GM21529 (cell line): ENCODE results near the gene ATG10.
"Not testable (repeated sequence)": the region's sequence is repeated elsewhere in the genome, so short reads cannot be mapped to it uniquely, and the experiment has no call there.

Experiments used
- ATAC-seq: cut with Tn5 transposase; IDR thresholded peaks from one replicate; pipeline ENCODE4 v1.9.1; 2021; ENCODE audit not compliant: unreplicated experiment

Gene ATG10

DNA sequence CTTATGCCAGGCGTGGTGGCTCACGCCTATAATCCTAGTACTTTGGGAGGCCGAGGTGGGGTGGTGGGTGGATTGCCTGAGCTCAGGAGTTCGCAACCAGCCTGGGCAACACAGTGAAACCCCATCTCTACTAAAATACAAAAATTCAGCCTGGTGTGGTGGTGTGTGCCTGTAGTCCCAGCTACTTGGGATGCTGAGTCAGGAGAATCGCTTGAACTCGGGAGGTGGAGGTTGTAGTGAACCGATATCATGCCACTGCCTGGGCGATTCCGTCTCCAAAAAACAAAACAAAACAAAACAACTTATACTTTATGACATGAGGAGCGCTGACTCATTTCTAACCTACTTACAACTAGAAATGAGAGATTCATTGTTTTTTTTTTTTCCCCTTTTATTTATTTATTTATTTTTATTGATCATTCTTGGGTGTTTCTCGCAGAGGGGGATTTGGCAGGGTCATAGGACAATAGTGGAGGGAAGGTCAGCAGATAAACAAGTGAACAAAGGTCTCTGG lies 10.4 kb downstream of the ATG10 start:
- ATAC-seq: not testable (repeated sequence)

DNA sequence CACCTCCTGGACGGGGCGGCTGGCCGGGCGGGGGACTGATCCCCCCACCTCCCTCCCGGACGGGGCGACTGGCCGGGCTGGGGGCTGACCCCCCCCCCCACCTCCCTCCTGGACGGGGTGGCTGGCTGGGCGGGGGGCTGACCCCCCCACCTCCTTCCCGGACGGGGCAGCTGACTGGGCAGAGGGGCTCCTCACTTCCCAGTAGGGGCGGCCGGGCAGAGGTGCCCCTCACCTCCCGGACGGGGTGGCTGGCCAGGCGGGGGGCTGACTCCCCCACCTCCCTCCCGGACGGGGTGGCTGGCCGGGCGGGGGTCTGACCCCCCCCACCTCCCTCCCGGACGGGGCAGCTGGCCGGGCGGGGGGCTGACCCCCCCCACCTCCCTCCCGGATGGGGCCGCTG lies 11.3 kb downstream of the ATG10 start:
- not testable (repeated sequence) for ATAC-seq

DNA sequence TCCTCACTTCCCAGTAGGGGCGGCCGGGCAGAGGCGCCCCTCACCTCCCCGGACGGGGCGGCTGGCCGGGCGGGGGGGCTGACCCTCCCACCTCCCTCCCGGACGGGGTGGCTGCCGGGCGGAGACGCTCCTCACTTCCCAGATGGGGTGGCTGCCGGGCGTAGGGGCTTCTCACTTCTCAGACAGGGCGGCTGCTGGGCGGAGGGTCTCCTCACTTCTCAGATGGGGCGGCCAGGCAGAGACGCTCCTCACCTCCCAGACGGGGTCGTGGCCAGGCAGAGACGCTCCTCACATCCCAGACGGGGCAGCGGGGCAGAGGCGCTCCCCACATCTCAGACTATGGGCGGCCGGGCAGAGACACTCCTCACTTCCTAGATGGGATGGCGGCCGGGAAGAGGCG lies 11.7 kb downstream of the ATG10 start:
- not testable (repeated sequence) for ATAC-seq

DNA sequence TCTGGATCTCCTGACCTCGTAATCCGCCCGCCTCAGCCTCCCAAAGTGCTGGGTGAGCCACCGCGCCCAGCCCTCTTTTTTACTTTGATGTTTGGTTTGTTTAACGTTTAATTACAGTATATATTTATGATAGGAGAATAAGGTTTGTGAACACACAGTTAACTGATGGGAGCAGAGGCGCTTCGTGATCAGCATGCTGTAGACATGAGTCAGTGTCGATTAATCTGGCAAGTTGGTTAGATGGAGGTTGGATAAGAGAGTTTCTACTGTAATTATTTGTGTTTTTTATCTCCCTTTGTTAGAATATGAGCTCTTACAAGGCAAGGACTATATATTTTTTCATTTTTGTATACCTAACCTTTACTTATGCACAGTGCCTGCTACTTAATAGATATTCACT lies 14.3 kb downstream of the ATG10 start:
- no peak for ATAC-seq

DNA sequence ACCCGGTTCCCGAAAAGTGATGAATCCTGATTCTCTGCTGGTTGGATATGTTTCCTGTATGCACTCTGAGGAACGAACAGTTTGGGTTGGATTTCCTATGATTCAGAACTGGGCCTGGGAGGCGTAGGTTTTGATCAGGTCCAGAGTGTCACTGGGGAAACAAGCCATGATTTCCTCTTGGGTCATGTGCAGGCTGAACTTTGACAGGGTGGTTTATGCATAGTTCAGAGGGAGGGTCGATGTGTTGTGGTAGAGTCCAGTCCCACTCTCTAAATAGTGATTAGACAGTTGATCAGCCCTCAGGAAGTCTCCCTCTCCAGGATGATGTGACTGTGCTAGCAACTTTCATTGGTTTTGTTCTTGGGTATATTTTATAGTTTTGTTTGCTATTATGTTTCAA lies 17.4 kb downstream of the ATG10 start:
- ATAC-seq: no peak

DNA sequence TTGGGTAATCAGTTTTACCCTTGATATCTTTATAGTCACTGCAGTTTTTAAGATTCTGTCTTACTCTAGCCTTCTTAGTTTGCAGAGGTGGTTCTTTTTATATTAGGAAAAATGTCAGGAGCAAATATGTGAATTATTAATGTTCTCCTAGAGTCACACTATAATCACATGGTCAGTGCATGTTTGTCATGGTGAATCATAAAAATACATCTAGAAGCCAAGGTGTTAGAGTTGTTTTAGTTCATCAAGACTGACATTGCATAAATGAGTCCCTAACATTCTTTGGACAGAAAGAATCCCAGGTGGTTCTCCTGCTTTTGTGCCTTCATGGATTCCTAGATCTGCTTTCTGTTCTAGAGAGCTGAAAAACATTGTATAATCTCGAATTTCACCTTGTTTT lies 22.9 kb downstream of the ATG10 start:
- ATAC-seq: no peak

DNA sequence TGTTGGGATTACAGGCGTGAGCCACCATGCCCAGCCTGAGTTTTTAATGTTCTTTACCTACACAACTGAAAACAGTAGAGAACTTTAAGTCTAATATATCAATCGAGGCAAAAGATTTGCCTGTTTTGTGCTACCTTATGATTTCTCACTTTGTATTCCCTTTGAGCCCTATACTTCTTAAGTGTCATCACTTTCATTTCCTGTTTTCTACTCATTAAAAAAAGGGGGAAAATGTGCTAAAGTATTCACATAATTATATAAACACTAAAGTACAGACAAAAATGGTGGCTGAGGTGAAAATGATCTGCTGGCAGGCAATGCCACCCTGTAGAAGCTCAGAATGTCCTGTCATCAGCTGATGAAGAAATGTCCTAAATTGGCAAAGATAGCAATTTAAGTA lies 23.6 kb downstream of the ATG10 start:
- ATAC-seq: no peak

DNA sequence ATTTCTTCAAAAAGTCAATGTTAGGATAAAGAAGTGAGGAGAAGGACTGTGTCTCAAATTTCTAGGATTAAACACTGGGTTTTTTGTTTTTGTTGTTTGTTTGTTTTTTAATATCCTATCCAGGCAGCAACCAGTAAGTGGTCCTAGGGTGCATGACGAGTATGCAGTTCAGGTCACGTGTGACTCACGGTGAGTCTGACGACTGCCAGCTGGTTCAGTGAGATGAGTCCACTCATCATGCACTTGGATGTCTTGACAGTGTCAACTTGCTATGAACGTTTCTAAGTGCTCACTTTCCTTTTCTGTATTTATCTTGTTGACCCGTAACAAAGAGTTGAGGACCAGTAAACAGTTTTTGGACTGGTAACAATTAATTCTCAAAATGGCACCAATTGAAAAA lies 32.7 kb downstream of the ATG10 start:
- ATAC-seq: no peak

DNA sequence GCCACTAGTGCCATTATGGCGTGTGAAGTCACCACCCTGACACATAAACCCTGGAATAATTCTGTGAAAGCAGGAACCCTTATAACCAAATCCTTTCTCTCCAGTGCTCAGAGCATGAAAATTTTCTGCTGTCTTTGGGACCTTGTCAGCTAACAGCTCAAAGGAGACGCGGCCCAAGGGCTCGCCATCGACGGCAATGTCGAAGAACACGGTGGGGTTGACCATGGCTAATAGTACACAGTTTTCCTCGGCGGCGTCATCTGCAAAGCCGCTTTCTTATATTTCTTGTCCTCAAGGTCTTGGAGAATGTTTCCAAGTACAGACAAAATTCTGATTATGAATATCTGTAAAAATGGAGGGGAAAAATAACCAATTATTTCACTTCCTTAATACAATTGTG lies 38.0 kb downstream of the ATG10 start:
- ATAC-seq: not testable (repeated sequence)

DNA sequence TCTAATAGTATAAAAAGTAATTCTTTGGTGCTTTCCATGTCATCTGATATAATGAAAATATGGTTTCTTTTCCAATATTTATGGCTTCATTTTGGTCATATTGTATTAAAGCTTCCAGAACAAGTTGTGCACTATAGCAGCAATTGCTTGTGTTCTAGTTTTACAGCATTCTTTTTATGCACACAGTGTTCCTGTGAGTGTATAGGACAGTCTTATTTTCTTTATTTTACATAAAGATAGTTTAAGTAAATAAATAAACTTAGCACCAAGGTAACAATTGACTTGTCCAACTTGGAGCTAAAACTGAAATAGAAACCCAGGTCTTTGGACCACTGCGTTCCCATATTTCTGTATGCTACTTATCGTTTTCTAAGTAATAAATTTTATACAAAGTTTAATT lies 38.9 kb downstream of the ATG10 start:
- ATAC-seq: no peak

DNA sequence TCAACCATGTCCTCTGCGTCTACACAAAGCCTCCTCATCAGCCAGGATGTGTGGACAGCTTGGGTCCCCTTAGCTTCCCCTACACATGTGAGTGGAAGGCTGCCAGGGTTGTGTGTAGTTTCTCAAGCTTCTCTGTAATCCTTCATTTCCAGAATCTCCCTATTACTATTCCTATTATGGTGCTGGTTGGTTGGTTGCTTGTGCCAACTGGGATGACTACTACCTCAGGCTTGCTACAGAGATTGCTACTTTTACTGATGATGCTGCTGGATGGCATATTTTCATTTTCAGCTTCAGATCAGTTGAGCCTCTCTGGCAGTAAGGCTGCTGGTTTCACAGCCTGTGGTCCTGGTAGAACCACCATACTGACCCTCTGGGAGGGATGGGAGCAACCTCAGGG lies 39.9 kb downstream of the ATG10 start:
- no peak for ATAC-seq

DNA sequence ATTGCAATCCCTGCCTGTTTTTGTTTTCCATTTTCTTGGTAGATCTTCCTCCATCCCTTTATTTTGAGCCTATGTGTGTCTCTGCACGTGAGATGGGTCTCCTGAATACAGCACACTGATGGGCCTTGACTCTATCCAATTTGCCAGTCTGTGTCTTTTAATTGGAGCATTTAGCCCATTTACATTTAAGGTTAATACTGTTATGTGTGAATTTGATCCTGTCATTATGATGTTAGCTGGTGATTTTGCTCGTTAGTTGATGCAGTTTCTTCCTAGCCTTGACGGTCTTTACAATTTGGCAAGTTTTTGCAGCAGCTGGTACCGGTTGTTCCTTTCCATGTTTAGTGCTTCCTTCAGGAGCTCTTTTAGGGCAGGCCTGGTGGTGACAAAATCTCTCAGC lies 42.8 kb downstream of the ATG10 start:
- ATAC-seq: not testable (repeated sequence)

DNA sequence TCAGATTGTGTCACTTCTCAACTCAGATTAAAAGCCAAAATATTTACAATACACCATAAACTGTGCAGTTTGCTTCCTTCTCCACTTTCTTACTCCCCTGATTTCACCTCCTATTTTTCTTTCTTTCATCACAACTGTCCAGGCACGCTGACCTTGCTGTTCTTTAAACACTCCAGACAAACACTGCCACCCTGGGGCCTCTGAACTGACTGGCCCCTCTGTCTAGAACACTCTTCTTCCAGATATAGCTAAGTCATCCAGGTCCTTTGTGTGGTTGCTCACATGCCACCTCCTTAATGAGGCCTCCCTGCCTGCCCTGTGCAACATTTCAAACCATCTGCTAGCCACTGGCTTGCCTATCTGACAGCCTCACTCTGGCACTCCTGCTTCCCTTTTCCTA lies 46.6 kb downstream of the ATG10 start:
- ATAC-seq: no peak

DNA sequence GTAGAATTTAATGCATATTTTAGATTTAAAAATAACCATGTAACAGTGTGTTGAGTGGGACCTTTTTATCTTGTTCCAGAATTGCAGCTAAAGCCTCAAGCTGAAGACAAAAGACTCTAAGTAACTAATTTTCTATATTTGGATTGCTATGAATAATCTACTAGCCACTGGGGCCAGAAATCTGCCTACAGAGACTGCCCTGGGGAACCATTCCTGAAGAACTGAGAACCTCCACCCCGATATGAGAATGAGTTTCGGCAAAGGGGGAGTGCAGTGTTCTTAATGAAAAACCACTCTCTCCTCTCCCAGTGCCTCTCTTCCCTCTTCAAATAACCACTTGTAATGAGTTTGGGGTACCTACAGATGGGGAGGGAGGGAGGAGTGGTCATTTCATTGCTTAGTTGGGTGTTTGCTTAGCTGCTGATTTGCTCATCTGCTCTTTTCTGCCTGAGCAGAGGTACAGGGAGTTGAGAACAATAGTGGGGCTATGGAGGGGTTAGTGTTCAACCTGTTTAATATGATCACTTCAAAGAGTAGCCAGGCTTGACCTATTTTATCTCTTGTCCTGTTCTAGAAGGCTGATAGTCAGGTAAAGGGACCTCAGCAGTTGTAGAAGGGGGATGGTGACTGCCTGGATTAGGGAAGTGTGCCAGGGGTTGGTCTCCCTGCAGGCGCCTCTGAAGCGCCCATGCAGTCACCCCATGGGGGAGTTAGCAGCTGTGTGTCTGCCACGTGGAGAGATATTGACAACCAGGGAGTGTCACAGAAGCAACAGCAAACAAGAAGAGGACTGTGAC lies 47.7 kb downstream of the ATG10 start:
- no peak for ATAC-seq

DNA sequence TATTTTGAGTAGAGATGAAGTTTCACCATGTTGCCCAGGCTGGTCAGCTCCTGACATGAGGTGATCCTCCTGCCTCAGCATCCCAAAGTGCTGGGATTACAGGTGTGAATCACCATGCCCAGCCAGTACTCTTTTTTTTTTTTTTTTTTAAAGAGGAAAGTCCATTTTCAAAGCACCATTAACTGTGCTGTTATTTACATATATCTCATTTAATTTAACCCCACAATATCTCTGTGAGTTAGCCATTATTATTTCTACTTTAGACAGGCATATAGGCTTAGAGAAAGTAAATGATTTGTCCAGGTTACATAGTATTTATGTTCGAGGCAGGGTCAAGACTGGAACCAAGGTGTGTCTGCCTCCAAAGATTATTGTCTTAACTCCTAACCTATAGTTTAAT lies 50.7 kb downstream of the ATG10 start:
- no peak for ATAC-seq

DNA sequence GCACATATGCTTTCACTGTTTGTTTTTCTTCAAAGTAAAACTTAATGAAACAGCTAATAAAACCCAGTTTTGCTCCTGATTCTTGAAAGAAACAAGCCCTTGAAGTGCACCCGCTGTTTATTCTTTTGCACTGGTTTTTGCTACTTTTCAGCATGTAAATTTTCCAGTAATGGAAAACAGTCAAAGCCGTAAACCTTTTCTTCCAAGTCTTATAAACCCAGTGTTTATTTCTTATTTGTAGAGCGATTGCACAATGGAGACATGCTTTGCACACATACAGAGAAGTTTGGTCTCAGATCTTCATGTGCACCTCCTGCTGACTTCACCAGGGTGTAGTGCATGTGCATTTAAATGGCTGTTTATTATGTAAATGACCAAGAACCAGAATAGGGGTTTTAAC lies 51.8 kb downstream of the ATG10 start:
- ATAC-seq: no peak

DNA sequence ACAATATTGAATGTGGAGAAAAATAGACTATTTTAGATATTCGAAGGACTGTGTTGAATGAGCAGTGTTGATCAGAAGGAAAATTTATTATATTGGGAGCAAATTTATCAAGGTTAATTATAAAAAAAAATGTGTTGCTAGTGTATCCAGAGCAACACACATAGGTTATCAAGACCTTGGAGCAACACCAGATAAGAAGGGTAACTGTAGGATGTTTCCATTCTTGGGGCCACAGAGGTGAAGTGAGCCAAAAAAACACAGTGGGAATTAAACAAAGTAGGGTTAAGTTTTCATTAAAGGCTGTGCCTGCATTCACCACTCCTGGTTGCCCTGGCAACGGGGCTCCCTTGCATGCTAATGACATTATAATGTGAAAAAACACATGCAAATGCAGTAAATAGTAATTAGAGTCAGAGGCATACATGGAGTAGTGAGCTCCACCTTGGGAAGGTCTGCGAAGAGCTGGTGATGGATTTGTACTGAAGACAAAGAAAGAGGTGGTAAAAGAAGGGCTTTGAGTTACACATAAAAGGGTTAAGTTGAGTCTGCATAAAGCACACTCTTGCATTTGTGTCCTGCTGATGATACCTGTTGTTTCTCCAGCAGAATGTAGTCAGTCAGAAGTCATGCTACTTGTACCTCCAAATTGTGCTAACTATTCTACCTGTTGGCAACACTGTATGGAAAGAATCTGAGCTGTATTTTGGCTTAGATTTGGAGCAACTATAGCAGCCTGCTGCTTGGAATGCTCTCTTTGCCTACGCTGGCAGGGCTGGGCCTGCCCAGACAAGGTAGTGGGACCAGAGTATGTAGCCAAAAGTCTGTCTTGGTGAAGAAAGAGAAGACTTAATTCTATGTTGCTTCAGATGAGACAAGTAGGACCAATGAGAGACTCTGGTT lies 59.6 kb downstream of the ATG10 start:
- ATAC-seq: no peak

DNA sequence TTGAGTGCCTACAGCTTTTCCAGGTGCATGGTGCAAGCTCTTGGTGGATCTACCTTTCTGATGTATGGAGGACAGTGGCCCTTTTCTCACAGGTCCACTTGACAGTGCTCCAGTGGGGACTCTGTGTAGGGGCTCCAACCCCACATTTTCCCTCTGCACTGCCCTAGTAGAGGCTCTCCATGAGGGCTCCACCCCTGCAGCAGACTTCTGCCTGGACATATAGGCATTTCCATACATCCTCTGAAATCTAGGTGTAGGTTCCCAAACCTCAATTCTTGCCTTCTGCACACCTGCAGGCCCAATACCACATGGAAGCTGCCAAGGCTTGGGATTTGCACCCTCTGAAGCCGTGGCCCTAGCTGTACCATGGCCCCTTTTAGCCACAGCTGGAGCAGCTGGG lies 71.1 kb downstream of the ATG10 start:
- not testable (repeated sequence) for ATAC-seq

DNA sequence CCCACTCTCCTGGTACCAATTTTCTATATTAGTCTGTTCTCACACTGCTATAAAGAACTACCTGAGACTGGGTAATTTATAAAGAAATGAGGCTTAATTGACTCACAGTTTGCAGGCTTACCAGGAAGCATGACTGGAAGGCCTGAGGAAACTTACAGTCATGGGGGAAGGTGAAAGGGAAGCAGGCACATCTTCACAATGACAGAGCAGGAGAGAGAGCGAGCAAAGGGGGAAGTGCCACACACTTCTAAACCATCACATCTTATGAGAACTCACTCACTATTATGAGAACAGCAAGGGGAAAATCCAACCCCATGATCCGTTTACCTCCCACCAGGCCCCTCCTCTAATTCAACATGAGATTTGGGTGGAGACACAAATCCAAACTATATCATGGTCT lies 72.2 kb downstream of the ATG10 start:
- no peak for ATAC-seq

DNA sequence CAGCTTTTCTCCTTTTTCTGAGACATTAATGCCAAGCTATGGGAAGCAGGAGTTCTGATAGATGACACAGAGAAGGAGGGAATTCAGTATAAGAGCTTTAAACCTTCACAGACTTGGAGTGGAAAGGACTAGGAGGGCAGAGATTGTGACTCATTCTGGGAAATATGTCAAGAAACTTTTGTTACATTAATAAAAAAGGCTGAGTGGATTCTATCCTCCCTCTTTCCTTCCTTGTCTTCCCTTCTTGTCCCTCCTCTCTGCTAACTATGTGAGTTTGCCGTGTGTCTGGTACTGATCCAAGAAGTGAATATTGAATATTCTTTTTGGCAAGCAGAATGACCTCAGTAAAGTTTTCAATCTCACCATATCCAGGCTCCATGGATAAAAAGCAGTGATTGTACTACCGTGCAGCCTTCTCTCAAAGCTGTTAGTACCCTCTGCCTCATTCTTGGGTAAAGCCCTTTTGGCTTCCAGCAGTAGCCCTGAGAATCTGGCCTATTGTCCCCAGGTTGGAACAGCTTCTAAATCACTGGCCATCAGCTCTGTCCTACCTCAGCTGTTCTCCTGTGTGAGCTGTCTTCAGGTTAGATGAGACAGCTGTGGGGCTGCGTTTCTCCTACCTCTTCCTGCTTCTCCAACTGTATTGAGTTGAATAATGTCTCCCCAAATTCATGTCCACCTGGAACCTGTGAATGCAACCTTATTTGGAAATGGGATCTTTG lies 73.9 kb downstream of the ATG10 start:
- no peak for ATAC-seq

DNA sequence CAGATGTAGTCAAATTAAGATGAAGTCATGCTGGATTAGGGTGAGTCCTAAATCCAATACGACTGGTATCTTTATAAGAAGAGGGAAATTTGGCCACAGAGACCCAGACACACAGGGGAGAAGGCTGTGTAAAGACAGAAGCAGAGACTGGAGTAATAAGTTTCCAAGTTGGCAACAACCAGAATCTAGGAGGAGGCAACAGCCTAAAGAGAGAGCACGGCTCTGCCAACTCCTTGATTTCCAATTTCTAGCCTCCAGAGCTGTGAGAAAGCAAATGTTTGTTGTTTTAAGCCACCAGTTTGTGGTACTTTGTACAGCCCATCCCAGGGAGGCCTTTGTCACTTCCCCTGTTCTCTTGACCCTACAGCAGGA lies 74.4 kb downstream of the ATG10 start:
- ATAC-seq: no peak
